Endometrial microvascular endothelial cells (primary cell): ENCODE results near the gene DPM2. TPM values are rescaled to one million over a fixed set of nuclear protein-coding genes. Genes with fewer than 3 reads are reported as not detected.

ENCODE experiments used
- in situ Hi-C: cut with HindIII; loops from 2 replicates; pipeline ENCODE4 v1.10.0; 2017; ENCODE audit warnings: low sequenced_read_pairs, low pct_unique_long_range_greater_than_20kb; ENCODE audit errors: inconsistent ontology term
- total RNA-seq: library from RNA; depleted of rRNA; stranded (reverse); fragments of >200 nt; gene quantifications from one replicate; pipeline ENCODE4 v1.2.3, GENCODE V29; 2015; ENCODE audit errors: inconsistent ontology term

Gene DPM2
- total RNA-seq, 1 donor from 2014 or later = 13.8 TPM

DNA sequence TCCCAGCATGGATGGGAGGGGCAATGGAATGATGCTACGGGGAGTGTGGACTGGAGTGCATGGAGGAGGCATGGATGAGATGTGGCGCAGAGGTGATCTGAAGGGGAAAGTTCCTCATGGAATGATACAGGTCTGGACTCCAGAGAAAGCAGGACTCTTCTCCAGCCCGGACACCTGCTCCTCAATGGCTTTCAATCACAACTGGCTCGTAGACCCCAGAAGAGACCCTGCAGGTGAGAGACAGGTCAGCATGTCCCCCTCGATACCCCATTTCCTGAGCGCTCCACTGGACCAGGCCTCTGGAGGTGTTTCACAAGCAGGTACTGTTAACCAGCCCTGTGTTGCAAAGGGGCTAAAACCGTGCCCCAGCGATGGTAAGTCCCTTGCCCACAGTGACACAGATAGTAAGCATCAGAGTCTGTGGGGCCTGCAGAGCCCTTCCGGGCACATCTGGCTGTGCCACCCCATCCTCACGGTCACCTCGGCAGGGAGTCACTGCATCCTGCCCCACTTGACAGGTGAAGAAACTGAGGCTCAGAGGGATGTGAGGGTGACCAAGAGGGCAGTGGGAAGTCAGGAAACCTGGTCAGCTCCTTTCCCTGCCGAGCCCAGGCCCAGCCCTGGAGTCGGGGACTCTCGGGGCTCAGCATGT lies 5.5 kb upstream of the DPM2 start:
- in situ Hi-C loops = loop anchor here (25.0 kb wide), 1 partner anchor 181 kb away; no protein-coding TSS in a partner anchor

DNA sequence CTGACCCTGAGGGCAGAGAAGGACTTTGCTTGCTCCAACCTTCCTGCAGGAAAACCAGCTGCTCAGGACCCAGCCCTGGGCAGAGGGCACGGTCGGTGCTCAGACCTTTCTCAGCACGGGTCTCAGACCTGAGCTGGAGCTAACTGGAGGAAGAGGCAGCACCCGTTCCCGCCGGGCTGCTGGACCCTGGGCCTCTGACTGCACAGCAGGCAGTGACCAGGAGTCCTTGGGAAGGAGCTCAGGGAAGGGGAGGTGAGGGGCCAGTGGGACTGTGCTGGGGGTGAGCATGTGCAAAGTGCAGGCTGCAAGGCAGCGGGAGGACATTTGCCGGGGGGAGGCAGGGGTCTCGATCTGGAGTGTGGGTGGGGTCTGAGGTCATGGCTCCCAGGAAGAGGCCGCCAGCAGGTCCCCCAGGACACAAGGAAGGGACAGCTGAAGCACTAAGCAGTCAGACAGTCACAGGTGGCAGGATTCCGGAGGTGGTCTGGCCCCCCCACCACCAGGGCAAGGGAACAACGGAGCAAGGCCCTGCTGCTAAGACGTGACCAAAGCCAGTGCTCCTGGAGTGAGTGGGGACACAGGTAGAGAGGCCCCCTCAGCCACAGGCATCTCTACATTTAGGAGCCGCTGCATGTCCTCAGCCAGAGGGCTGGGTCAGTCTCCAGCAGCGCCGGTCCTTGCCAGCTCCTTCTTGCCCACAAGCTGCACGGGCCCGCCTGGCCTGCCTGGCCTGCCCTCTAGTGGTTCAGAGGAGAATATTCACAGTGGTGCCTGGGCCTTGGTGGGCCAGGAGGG lies 4.8 kb upstream of the DPM2 start:
- in situ Hi-C loops = loop anchor here (25.0 kb wide), 1 partner anchor 180 kb away; no protein-coding TSS in a partner anchor

GRCh38 chr9:127941961-127942215 lies 4.2 kb upstream of the DPM2 start:
- in situ Hi-C loops = loop anchor here (25.0 kb wide), 1 partner anchor 180 kb away; no protein-coding TSS in a partner anchor

DNA sequence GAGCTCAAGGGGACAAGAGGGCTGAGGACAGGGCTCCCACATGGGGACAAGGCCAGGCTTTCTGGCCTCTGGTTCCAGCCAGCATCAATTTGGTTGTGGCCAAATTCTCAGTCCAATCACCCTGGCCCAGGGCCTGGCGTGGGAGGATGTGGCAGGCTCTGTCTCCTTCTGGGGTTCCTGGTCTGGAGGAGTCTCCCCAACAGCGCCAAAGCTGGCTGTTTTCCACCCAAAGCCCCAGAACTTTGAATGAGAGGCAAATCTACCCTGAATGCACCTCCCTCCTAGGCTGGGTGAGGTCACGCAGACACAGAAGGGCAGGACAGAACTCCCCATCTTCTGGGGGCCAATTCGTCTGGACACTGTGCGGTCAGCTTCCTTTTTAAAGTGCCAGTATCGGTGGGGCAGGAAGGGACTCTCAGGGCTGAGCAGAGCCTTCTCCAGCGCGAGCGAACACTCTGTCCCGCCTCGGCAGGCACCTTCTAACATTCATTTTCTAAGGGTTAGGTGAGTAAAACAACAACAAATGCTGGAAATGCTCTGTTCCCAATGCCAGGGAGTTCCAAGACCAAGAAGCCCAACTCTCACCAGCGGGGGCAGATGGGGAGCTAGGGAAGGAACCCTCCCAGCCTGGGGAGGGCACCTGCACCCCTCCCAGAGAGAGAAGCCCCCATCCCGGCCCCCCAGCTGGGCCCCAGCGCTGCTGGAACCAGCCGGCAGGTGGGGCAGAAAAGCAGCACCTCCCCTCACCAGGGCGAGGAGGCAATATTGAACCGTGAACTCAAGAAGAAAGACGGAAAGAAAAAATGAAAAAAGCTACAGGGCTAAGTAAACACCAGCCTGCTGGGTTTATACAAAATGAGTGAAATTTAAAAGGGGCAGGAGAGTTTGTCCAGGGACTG lies 3.7 kb upstream of the DPM2 start:
- in situ Hi-C loops = loop anchor here (25.0 kb wide), 1 partner anchor 179 kb away; no protein-coding TSS in a partner anchor

DNA sequence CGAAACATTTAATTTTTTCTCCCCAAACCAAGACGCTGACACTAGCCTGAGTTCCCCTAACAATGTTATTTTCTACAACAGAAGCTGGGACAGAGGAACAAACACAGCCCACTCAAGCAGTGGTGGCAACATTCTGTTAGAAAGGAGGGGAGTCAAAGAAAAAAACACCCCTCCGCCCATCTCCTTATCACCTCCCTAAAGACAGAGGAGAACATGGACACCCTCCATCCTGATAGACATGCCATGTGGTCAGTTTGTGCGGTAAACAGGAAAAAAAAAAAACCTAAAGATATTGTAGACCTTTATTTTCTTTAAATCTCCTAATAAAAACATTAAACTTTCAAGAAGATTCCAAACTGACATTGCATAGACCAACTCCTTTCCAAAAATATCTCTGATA lies 2.9 kb upstream of the DPM2 start:
- in situ Hi-C loops = loop anchor here (25.0 kb wide), 1 partner anchor 178 kb away; no protein-coding TSS in a partner anchor

DNA sequence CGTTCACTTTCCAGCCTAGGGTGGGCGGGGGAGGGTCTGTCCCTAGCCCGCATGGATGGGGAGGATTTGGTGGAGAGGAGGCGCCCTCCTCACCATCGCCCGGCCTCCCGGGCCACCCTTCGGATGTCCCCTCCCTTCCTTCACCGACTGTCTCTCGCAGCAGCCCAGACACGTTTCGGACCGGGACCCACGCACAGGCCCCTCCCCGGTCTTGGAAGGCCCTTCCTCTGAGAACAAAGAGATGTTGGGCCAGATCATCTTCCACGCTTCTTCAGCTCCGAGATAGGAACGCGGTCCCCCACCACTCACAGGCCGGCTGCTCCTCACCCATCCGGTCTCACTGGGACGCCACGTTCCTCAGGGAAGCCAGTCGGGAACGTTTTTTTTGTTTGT lies 640 bp upstream of the DPM2 start:
- in situ Hi-C loops = loop anchor here (25.0 kb wide), 1 partner anchor 176 kb away; no protein-coding TSS in a partner anchor

- in situ Hi-C loops = loop anchor here (25.0 kb wide), 1 partner anchor 175 kb away; no protein-coding TSS in a partner anchor
These were observed 632 bp downstream of the DPM2 start for GRCh38 chr9:127937056-127937387.

- in situ Hi-C loops = loop anchor here (25.0 kb wide), 1 partner anchor 174 kb away; no protein-coding TSS in a partner anchor
These were observed 1.3 kb downstream of the DPM2 start for GRCh38 chr9:127936347-127936852.

DNA sequence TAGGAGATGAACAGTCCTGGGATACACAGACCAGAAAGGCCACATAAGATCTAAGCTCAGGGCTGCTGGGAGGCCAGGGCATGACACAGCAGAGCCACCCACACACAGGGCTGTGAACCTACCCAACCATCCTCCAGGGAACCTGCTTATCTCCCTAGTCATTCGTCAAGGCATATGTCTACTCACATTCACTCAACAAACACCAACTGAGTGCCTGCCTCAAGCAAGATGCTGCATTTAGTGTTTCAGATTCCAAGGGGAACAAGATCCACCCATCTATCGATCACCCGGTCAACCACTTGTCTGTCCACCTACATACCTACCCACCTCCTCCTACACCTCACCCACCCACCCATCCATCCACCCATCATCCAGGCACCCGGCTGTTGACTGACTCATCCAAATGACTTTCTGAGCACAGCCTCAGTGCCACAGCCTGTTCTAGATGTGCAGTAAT lies 1.9 kb downstream of the DPM2 start:
- in situ Hi-C loops = loop anchor here (25.0 kb wide), 1 partner anchor 173 kb away; no protein-coding TSS in a partner anchor

DNA sequence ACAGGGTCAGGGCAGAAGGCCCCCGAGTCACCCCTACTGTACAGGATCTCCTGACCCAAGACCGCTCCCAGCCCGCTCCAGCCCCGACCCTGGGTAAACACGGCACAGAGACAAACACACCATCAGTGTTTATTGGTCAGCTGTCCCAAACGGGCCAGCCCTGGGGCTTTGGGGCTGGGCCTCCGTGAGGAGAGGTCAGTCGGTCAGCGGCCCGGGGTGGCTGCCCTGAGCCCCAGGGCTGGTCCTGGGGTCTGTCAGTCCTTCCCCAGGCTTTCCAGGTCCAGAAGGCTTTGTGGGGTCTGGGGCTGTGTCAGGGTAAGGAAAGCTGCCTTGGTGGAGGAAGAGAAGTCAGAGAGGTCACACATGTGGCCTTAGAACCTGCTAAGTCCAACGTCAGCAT lies 2.7 kb downstream of the DPM2 start:
- in situ Hi-C loops = loop anchor here (25.0 kb wide), 1 partner anchor 173 kb away; no protein-coding TSS in a partner anchor

GRCh38 chr9:127934248-127934647 lies 3.4 kb downstream of the DPM2 start:
- in situ Hi-C loops = loop anchor here (25.0 kb wide), 1 partner anchor 172 kb away; no protein-coding TSS in a partner anchor

DNA sequence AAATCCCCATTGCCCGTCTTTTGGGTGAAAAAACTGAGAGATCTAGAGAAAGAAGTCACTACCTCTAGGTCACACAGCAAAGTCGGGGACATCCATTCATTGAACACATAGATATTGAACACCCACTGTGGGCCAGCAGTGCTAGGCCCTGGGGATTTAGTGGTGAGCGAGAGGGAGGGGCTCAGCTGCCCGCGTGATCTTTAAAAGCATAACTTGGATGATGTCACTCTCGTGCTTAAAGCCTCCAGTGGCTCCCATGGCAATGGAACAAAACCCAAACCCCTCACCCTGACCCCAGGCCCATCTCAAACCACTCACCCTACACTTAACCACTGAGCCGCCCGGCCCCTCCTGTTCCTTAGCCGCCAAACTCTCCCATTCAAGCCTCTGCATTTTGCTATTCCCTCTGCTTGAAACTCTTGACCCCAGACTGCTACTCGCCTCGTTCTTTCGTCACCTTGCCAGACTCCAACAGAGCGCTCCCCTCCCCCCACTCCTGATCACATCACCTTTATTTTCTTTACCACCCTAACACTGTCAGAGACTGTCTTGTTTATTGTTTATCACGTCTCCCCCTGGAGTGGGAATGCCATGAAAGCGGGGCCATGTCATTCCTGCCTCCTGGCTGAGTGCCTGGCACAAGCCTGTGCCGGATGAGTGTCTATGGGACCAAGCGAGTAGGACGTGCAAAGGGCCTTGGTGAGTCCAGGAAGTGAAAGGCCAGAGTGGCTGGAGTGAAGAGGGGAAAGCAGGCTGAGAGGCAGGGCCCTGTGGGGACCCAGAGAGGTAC lies 6.4 kb downstream of the DPM2 start:
- in situ Hi-C loops = loop anchor here (25.0 kb wide), 1 partner anchor 169 kb away; no protein-coding TSS in a partner anchor

DNA sequence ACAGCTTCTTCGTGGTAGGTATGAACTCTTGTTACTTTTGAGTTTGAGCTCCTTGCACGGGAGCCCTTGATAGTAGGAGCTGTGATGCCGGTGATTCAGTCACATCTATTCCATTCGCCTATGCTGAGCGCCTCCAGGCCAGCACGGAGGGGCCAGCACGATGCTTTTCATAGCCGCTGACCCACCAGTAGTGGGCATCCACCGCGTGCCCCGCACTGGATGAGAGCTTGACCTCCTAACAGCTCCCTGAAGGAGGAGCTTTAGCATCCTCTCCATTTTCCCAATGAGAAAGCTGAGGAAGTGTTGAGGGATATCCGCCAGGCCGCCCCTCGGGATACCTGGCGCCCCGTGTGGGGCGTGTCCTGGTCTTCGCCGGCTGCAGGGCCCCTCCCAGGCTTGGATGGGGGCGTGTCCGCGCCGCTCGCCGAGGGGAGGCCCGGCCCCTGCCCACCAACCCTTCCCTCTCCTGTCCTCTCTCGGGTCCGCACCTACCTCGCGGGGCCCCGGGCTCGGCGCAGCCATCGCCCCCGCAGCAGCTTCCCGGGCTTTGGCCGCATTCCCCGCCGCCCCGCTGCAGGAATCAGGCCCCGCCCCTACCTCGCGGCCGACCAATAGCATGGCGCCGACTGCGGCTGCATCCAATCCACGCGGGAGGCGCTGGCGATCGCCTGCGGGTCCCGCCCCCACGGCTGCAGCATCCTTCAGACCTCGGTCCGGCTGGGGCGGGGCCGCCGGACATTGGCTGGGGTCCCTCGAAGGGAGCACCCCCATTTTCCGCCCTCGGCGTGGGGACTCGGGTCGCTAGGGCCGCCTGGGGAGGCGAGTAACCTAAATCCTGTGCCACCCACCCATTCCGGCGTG lies 7.2 kb downstream of the DPM2 start, which contains the start of gene PIP5KL1:
TSS of gene PIP5KL1 (minus strand) at position 547 of the 861 bp plus-strand sequence. CDS start at position 522, 25 bp downstream.
- in situ Hi-C loops = loop anchor here (25.0 kb wide), 1 partner anchor 168 kb away; no protein-coding TSS in a partner anchor

DNA sequence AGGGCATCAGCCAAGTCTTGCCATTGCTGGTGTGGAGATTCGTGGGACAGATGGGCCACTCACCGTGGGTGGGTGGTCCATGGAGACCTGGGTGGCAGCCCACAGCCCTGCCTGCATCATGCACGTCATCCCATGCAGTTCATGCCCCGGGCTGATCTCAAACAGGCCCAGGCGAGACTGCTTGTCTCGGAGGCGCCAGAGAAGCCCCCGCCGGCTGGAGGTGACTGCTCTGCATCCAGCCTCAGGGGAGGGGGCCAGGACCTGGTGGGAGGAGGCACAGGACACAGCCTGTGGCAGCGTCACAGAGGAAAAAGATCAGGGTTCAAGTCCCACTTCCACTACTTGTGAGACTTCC lies 8.1 kb downstream of the DPM2 start:
- in situ Hi-C loops = loop anchor here (25.0 kb wide), 1 partner anchor 167 kb away; no protein-coding TSS in a partner anchor

GRCh38 chr9:127928676-127929624 lies 8.7 kb downstream of the DPM2 start:
- in situ Hi-C loops = loop anchor here (25.0 kb wide), 1 partner anchor 167 kb away; no protein-coding TSS in a partner anchor
